HG02938 (cell line): ENCODE results near the gene AFF3.
"Not testable (repeated sequence)": the region's sequence is repeated elsewhere in the genome, so short reads cannot be mapped to it uniquely, and the experiment has no call there.

Experiments
- ATAC-seq: cut with Tn5 transposase; IDR thresholded peaks from one replicate; pipeline ENCODE4 v1.9.1; 2021; ENCODE audit warnings: mild to moderate bottlenecking, moderate library complexity; ENCODE audit not compliant: unreplicated experiment

AFF3 gene

DNA sequence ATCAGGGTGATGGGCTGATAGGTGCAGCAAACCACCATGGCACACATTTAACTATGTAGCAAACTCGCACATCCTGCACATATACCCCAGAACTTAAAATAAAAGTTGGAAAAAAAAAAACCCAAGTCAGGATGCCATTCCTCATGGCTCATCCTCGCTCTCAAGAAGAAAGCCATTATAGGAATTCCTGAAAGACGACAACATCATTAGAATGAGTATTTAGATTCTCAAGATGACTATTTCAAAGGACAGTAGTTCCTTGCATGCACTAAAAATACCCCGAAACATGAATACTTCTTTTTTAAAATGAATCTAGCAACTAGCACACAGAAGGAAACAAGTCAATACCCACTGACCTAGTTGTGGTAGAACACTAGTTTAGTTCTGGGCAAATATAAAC, 366.8 kb downstream of the AFF3 start:
- ATAC-seq = no peak

DNA sequence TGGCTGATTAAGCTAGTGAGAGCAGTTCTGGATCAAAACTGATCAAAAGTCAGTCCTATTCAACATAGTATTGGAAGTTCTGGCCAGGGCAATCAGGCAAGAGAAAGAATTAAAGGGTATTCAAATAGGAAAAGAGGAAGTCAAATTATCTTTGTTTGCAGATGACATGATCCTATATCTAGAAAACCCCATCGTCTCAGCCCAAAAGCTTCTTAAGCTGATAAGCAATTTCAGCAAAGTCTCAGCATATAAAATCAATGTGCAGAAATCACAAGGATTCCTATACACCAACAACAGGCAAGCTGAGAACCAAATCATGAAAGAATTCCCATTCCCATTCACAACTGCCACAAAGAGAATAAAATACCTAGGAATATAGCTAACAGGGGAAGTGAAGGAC, 368.7 kb downstream of the AFF3 start:
- not testable (repeated sequence) for ATAC-seq

DNA sequence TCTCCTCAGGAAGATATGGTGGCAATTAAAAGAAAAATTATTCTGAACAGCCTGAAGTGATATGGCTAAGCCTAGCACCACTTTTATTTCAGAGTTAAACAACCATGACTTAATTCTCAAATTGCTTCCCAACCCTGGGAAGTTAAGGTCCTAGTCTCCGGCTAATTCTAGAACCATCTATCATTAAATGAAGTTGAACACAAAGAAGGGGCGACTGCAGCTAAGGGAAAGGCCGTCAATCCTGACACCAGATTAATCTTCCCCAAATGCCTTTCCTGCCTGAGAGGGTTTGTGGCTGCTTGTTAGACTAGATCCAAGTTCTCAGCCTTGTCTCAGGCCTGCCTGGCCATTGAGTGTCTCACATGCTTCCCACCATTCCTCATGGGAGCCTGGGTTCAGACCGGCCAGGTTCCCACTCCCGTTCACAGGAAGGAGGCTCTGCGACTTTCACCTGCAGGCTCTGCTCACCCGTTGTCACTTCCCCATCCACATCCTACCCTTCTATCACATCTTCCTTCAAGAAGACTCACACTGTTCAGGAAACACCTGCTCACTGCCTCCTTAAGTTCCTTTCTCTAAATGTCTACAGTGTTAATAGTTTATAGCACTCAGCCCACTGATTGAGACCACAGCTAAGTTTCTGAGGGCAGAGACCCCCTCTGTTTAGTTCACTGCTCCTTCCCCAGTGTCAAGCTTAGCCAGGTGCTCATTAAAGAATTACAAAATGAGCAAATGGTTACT, 369.6 kb downstream of the AFF3 start:
- ATAC-seq = no peak

DNA sequence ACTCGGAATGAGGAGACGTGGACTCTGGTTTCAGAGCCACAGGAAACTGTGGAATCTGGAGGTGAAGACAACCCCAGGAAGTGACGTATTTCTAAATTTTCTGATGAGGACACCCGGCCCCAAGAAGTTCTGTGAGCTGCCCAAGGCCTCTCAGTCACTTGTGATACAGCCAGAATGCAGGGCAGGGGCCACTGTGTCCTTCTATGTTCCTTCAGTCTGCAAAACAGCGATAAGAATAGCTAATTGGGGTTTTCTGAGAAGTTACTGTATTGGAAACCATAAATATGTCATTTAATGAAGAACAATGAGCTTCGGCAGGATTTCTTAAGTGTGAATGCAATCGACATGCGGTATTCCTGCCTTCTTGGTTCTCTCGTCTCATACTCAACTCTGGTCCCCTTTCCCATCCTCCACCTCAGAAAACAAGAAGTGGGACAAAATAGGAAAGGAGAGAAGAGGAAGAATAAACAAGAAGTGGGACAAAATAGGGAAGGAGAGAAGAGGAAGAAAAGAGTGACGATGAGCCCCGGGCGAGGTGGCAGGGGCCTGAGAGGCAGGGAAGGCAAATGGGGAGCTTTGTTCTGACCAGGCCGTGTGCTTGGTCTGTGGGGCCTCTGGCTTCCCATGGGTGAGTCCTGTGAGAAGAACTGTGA, 370.6 kb downstream of the AFF3 start:
- no peak for ATAC-seq

DNA sequence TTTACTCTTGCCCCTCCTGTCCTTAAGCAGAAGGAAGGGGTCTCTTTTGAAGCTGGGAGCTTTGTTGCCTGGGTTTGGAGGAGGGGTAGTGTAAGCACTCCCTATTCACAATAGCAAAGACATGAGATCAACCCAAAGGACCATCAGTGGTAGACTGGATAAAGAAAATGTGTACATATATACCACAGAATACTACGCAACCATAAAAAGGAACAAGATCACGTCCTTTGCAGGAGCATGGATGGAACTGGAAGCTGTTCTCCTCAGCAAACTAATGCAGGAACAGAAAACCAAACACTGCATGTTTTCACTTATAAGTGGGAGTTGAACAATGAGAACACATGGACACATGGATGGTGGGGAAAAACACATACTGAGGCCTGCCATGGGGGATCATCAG, 371.5 kb downstream of the AFF3 start:
- no peak for ATAC-seq

DNA sequence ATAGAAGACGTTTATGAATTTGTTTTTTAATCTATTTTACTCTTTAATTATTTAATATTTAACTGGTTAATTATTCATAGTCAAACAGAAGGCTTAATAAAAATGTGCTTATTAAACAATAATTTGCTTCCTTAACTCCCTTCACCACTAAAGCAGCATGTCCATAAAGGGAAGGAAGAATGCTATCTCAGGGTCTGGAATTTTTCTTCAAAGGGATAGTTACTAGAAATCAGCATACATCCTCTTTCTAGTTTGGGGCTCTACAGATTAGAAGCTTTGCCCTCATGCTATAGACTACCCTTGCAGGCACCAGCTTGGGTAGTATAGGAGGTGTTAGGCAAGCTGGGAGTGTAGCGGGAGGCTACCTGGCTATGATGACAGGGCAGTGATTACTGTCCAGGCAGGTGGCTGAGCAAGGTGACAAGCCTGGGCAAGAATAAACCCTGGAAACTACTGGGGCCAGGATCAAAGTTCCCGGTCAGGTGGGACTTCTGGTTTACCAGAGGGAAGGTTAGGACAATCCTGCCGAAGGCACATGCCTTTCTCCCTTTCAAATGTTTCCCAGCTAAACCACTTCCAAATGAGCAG, 376.6 kb downstream of the AFF3 start:
- no peak for ATAC-seq

DNA sequence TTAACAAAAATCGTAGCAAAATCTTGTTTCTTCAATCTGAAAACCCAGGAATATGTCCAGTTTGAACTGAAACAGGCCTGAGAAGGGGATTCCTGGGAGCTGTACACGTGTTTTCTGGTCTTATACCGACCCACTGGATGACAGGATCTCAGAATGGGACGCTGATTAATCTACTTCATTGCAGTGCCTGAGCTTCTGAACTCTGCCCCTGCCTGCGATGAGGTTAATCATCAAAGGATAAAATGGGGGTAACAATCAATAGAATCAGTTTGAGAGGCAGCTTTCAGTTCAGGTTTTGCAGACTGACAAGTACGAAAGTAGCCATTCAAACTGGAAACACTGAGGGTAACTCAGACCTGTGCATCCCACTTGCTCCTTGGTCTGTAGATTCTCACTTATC, 378.6 kb downstream of the AFF3 start:
- no peak for ATAC-seq

DNA sequence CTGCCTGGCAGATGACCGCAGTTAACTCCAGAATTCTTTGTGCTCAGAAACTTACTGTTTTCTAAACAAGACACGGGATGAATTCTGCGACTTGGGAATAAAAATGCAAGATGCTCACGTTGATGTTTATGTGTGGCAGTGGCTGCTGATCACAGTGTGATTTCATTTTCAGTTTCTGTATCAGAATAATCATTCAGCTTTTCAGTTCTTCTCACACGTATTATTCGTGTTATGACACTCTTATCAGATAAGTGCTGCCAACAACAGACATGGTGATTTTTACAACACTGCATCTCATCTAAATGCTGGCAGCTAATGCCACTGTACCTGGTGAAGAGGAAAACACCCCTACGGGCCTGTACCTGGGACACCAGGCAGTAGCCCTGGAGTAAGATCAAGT, 379.7 kb downstream of the AFF3 start:
- ATAC-seq = no peak

DNA sequence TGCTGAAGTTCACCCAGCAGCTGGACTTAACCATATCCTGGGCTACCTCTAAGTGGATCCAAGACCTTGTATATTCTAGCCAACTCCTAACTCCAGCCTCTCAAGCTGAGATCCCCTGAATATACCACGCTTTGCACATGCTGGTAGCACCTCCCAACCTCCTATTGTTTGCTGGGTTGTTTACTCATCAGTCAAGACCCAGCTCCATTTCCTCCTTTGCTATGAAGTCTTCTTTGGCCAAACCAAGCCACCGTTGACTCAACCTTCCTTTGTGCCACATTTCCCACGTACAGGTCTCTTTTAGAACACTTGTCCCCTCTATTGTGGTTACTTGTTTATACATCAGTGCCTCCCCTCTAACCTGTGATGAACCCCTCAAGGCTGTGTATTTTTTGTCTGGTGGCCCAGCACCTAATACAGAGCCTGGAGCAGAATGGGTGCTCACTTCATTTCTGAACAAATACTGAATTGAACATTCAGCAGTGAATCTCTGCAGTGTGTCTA, 384.7 kb downstream of the AFF3 start:
- no peak for ATAC-seq

DNA sequence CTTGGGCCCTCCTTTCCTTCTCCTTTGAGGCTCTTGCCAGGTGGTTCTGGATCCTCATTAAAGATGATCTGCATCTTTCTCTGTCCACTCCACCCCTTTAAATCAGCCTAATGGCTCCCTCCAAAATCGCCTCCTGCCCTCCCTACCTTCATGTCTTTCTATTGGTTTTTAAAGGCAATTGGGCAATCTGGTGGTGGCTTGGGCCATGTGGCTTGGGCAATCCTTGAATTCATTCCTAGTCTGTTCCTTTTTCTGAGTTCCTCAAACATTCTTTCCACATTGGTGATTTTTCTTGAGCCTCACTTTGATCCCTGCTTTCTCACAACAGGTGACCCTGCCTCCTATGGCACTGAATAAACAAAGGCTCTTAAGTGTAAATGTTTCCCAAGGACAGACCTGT, 386.3 kb downstream of the AFF3 start:
- no peak for ATAC-seq

DNA sequence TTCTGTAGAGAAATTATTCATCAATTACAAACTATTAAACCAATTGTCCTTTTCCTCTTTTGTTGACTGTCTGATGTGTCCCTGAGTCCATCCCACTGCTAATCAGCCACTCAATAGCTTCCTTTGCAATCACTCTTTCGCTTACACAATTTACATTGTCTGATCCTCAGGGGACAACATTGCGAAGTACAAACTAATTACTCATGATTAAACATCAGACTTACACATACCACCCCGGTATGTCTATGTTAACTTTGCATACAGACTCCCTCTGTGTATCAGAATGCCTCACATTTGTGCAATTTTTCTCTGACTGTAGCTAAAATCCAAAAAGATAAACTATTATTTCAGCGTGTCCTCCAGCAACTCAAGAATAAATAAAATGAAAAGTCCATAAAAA, 388.2 kb downstream of the AFF3 start:
- ATAC-seq = no peak

DNA sequence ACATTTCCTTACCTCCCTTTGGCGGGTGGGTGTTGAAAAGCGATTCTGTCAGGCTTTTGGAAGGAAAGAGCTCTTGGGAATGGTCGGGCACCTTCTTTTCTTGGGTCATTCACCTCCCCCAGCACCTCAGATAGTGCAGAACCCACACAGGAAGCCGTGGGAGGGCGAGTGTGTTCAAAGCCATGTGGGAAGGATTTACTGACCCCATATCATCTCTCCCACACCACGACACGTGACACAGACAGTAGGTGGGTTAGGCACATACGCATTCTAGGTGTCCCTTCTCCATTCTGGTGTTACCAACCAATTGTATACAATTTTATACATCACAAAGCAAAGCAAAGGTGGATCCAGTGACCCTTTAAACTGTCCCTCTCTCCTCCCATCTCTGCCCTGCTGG, 388.9 kb downstream of the AFF3 start:
- no peak for ATAC-seq

DNA sequence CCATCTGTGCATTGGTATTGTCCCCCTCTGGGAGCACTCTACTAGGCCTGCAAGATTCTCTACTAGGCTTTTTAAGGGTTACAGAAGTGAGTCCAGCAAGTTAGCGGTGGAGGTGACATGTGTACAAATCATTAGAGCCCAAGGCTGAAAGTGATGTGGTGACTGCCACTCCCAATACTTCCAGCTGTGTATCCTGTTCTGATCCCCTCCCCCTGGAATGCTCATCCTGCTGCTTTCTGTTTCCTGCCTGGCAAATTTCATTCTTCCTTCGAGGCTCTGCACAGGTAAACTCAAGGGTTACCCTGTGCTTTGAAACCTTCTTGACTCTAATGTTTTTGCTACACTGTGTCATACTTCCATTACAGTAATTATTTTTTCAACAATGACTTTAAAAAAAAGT, 394.0 kb downstream of the AFF3 start:
- ATAC-seq = no peak

DNA sequence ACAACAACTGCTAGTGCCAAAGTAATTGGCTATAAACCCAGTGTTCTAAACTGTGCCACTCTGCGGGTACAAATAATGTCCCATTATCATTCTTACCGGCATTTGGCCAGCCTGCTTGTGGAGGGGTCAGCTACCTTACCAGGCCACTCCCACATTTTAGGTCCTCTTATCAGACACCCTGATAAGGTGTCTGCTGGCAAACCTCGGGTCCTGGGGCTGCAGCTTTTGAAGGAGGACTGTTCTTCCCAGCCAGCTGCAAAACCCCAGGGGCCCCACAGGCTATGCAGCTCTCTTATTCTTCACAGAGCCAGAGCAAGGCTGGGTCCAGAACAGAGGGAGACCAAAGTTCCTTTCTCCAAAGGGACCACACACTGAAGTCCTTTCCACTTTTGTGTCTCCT, 394.5 kb downstream of the AFF3 start:
- no peak for ATAC-seq

DNA sequence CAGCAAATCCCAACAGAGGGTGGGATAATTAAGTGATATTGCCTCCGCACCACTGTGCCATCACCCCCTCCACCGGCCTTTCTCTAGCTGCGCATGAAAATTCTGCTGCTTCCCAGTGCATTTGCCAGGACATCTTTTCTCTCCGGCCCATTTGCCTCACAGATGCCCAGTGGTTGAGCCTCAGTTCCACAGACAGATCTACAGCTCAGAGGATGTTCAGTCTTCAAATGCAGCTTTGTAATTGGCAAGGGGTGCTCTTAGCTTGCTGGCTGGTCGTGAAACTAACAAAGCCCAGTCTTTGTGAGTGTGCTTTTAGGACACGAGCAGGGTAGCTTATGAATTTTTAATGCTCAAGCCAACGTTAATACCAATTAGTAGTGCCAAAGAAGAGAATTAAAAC, 399.2 kb downstream of the AFF3 start:
- ATAC-seq = no peak

DNA sequence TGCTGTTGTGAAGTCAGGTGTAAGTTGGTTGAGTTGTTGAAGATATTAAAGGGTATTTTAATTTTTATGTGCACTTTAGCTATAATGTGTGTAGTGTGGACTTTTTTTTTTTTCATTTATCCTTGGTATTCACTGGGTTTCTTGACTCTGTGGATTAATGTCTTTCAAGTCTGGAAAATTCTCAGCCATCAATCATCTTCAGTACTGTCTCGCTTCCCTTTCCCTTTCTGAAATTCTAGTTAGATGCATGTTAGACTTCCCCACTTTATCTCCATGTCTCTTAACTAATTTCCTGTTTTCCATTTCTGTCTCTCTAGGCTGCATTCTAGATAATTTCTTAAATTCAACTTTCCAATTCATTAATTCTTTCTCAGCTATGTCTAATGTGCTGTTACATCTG, 404.9 kb downstream of the AFF3 start:
- ATAC-seq = no peak

DNA sequence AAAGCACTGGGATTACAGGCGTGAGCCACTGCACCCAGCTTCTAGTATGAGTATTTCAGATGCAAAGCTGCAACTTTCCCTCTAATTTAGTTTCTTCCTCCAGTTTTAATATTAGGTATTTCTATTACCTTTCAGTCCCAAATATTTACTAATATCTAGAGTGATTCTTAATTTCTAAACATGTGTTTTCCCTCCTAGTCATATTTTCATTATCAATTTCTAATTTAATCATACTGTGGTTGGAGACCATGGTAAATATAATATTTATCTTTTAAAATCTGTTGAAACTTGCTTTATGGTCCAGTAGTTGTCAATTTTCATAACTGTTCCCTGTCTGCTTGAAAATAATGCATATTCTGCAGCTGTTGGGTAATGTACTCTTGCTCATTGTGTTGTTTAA, 406.6 kb downstream of the AFF3 start:
- no peak for ATAC-seq

DNA sequence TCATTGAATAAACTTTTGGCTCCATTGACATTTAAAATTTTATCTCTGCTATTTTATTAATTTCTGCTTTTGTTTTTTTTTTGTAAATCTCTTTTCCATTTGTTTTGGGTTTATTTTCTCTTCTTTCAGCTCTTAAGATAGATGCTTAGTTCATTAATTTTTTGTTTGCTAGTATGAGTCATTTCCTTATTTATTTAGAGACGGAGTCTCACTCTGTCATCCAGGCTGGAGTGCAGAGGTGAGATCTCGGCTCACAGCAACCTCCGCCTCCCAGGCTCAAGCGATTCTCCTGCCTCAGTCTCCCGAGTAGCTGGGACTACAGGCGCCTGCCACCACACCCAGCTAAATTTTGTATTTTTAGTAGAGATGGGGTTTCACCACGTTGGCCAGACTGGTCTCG, 407.1 kb downstream of the AFF3 start:
- ATAC-seq = not testable (repeated sequence)

DNA sequence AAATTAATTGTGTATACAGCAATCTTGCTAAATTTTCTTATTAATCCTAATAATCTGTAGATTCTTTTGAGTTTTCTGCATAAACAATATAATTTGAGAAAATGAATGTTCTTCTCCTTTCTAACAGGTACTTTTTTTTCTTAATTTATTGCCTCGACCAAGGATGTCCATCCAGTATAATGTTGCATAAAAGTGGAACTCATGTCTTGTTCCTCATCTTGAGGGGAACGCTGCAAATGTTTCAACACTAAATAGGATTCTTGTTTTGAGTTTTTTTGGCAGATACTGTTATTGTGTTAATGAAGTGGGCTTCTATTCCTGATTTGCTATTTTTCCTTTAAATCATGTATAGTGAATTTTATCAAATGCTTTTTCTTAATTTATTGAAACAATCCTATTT, 408.2 kb downstream of the AFF3 start:
- ATAC-seq = no peak

DNA sequence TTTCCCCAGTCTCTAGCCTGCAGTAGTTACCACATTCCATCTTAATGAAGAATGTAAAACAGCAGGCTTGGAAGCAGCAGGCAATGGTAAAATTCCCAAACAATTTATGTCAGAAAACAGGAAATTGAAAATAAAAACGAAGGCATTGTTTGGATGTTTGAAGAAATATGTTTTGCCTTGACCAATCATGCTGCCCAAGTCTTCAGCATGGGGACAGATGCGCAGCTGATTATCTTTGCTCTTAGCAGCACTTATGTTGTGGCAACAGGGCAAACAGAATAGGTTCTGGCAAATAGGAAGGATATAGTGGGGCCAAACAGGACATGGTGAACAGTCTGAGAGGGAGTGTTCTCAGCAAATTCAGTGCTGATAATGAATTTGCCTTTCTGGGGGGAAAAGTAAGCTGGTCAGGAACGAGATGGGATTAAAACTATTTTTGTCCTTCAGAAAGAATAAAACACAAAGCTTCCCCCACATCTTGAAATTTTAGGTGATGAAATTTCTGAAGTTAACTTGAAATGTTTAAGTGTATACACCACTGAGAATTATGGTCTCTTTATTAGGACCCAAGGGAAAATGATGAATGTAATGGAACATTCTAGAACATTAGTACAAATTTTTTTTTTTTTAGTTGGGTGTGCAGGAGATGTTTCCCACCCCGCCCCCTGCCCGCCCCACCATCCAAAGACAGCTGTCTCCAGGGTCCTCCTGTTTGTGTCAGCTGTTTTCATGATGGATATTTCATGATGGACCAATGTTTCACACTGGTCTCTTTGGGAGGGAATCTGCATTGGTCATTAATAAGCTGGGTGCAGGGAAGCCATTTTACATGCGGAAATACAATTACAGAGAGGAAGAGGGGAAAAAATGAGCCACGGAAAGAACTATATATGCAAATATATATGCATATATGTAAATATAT, 413.0 kb downstream of the AFF3 start:
- ATAC-seq = no peak

DNA sequence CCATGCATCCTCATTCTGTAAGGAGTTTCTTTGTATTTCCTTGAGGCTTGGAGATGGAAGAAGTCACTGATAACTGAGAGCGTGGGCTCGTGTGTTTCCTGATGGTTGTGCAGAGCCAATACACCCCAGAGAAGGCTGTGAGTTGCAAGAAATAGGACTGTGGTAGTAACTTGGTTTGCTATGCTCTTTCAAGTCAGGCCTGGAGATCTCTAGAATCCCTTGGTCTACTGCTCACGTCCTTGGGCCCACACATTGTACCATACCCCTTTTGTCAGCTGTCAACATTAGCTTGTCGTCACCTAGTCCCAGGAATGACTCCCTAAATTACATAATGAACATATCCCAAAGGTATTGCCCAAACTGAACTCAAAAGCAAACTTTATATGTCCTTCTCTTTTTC, 414.2 kb downstream of the AFF3 start:
- no peak for ATAC-seq
